Neural progenitor cell (in vitro differentiated cells): ENCODE data around the gene CADM1. TPM values are rescaled to one million over a fixed set of nuclear protein-coding genes. Genes with fewer than 3 reads are reported as not detected.

Experiments used
- DNase-seq: peaks from one replicate; pipeline ENCODE4 v3.0.0-alpha.2; 2016; ENCODE audit warnings: low spot score
- H2AFZ ChIP-seq: fragments of 200-600 bp; sonication (generic); replicated peaks from 2 replicates; pipeline ENCODE4 v1.6.1; 2016; ENCODE audit warnings: antibody characterized with exemption
- H3F3A ChIP-seq: fragments of 200-600 bp; sonication (generic); 2 replicates; pipeline ENCODE4 v1.6.1; 2016; ENCODE audit warnings: antibody characterized with exemption, low read depth
- H3K27ac ChIP-seq: fragments of 200-600 bp; sonication (generic); 2 replicates; pipeline ENCODE4 v1.5.1; 2016; ENCODE audit warnings: mild to moderate bottlenecking
- H3K27me3 ChIP-seq: fragments of 200-600 bp; sonication (generic); 2 replicates; pipeline ENCODE4 v1.6.1; 2016; ENCODE audit warnings: mild to moderate bottlenecking, moderate library complexity
- H3K36me3 ChIP-seq: fragments of 200-600 bp; sonication (generic); 2 replicates; pipeline ENCODE4 v1.5.1; 2016
- H3K4me1 ChIP-seq: fragments of 200-600 bp; sonication (generic); 2 replicates; pipeline ENCODE4 v1.6.1; 2016; ENCODE audit warnings: mixed run types
- H3K4me2 ChIP-seq: fragments of 200-600 bp; sonication (generic); 2 replicates; pipeline ENCODE4 v1.6.1; 2016
- H3K4me3 ChIP-seq: fragments of 200-600 bp; sonication (generic); 2 replicates; pipeline ENCODE4 v1.5.1; 2016
- H3K79me2 ChIP-seq: fragments of 200-600 bp; sonication (generic); 2 replicates; pipeline ENCODE4 v1.6.1; 2016; ENCODE audit warnings: low read depth
- H3K9ac ChIP-seq: fragments of 200-600 bp; sonication (generic); 2 replicates; pipeline ENCODE4 v1.6.1; 2016
- H3K9me3 ChIP-seq: fragments of 200-600 bp; sonication (generic); 2 replicates; pipeline ENCODE4 v1.5.1; 2016; ENCODE audit warnings: low read depth
- H4K20me1 ChIP-seq: fragments of 200-600 bp; sonication (generic); 2 replicates; pipeline ENCODE4 v1.6.1; 2016; ENCODE audit warnings: low read depth
- H3K27ac Mint-ChIP-seq: 3 replicates; pipeline ENCODE4 v1.8.0; 2021; ENCODE audit warnings: mixed read lengths
- H3K27me3 Mint-ChIP-seq: 2 replicates; pipeline ENCODE4 v1.8.0; 2022; ENCODE audit warnings: low read depth, mild to moderate bottlenecking, inconsistent platforms, moderate library complexity, mixed read lengths; ENCODE audit not compliant: insufficient read depth
- H3K36me3 Mint-ChIP-seq: 3 replicates; pipeline ENCODE4 v1.8.0; 2021; ENCODE audit warnings: mixed read lengths
- H3K4me1 Mint-ChIP-seq: 3 replicates; pipeline ENCODE4 v1.8.0; 2021; ENCODE audit warnings: mixed read lengths
- H3K4me3 Mint-ChIP-seq: 3 replicates; pipeline ENCODE4 v1.8.0; 2021; ENCODE audit warnings: mild to moderate bottlenecking, moderate library complexity, mixed read lengths
- H3K9me3 Mint-ChIP-seq: 3 replicates; pipeline ENCODE4 v1.8.0; 2020; ENCODE audit warnings: mixed read lengths
- CTCF ChIP-seq: fragments of 200-600 bp; sonication (generic); IDR thresholded peaks from 2 replicates; pipeline ENCODE4 v1.5.1; 2017; ENCODE audit warnings: antibody characterized with exemption, mild to moderate bottlenecking
- EZH2 ChIP-seq: fragments of 200-600 bp; sonication (generic); IDR thresholded peaks from 2 replicates; pipeline ENCODE4 v1.6.1; 2017; ENCODE audit warnings: antibody characterized with exemption, mild to moderate bottlenecking, moderate library complexity
- EZH2phosphoT487 ChIP-seq: fragments of 200-600 bp; sonication (generic); IDR thresholded peaks from 2 replicates; pipeline ENCODE4 v1.6.1; 2017; ENCODE audit warnings: antibody characterized with exemption
- total RNA-seq: library from RNA; depleted of rRNA; stranded (reverse); fragments of >200 nt; gene quantifications from 2 replicates; pipeline ENCODE4 v1.2.3, GENCODE V29; 2015; ENCODE audit warnings: low replicate concordance

CADM1 gene
- total RNA-seq, 1 donor from 2014 or later, result 123 TPM

DNA sequence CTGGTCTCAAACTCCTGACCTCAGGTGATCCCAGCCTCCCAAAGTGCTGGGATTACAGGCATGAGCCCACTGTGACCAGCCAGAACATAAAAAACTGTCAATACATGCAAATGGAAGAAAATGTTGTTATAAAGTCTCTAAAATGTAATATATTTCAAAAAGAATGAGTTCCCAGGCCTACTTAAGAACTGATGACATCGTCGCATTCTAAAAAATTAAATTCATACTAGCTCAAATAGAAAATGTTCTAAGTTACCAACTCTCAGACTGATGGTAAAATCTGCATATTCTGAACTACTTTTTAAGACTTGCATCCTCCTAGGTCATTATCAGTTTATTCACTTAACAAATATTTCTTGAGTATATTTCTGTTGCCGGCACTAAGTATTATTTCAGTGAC lies 163.3 kb downstream of the CADM1 start:
- H3F3A ChIP-seq, result peaks cover 19% of the 10 kb centered on the region
- no peak overlapping the region for H3K4me3 ChIP-seq
- Mint-ChIP-seq H3K4me3 (no peak overlapping the region), H3K9me3 (peaks cover 3% of the 10 kb centered on the region), H3K4me1 (peaks cover 30% of the 10 kb centered on the region), H3K36me3 (no peaks in the 10 kb centered on the region), H3K27me3 (no peaks in the 10 kb centered on the region), H3K27ac (no peak overlapping the region)
- no peak overlapping the region for H3K4me2 ChIP-seq
- peaks cover 4% of the 10 kb centered on the region for H3K79me2 ChIP-seq
- H3K9ac ChIP-seq, result no peak overlapping the region
- H3K27me3 ChIP-seq, result no peaks in the 10 kb centered on the region
- H4K20me1 ChIP-seq, result peaks cover 10% of the 10 kb centered on the region
- no peak for DNase-seq
- H3K4me1 ChIP-seq, result peaks cover 30% of the 10 kb centered on the region
- H2AFZ ChIP-seq, result no peak overlapping the region
- no peaks in the 10 kb centered on the region for H3K9me3 ChIP-seq
- H3K27ac ChIP-seq, result no peak overlapping the region
- no peaks in the 10 kb centered on the region for H3K36me3 ChIP-seq
- TF ChIP-seq CTCF (no peak), EZH2phosphoT487 (no peak), EZH2 (no peak)

DNA sequence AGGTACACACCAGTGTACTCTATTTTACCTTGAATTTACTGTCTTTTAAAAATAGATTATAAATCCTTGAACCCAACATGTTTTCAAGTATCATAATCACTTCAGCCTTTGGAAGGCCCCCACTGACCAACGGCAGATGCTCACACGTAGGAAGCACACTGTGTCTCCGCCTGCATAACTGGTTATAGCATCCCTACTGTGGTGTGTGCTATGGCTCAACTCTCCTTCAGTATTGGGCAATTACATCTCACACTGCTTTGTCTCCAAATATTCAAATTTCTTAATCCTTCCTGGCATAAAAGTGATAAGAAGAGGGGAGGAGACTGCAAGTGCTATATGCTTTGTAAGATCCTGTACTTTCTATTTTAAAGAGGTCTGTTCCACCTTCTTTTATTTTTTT lies 165.7 kb downstream of the CADM1 start:
- Histone ChIP-seq H3K36me3 (no peaks in the 10 kb centered on the region), H3K27me3 (no peaks in the 10 kb centered on the region), H4K20me1 (peaks cover 7% of the 10 kb centered on the region), H3K4me1 (peaks cover 14% of the 10 kb centered on the region), H3K27ac (no peak overlapping the region), H3K9me3 (no peaks in the 10 kb centered on the region), H3K79me2 (peaks cover under 1% of the 10 kb centered on the region), H3K4me2 (no peak overlapping the region), H3K4me3 (no peak overlapping the region), H2AFZ (no peak overlapping the region), H3K9ac (no peak overlapping the region), H3F3A (peaks cover 7% of the 10 kb centered on the region)
- Mint-ChIP-seq H3K4me1 (peaks cover 17% of the 10 kb centered on the region), H3K27ac (no peak overlapping the region), H3K4me3 (no peak overlapping the region), H3K36me3 (no peaks in the 10 kb centered on the region), H3K9me3 (peaks cover 3% of the 10 kb centered on the region), H3K27me3 (no peaks in the 10 kb centered on the region)
- TF ChIP-seq EZH2 (no peak), CTCF (no peak), EZH2phosphoT487 (no peak)
- no peak for DNase-seq

DNA sequence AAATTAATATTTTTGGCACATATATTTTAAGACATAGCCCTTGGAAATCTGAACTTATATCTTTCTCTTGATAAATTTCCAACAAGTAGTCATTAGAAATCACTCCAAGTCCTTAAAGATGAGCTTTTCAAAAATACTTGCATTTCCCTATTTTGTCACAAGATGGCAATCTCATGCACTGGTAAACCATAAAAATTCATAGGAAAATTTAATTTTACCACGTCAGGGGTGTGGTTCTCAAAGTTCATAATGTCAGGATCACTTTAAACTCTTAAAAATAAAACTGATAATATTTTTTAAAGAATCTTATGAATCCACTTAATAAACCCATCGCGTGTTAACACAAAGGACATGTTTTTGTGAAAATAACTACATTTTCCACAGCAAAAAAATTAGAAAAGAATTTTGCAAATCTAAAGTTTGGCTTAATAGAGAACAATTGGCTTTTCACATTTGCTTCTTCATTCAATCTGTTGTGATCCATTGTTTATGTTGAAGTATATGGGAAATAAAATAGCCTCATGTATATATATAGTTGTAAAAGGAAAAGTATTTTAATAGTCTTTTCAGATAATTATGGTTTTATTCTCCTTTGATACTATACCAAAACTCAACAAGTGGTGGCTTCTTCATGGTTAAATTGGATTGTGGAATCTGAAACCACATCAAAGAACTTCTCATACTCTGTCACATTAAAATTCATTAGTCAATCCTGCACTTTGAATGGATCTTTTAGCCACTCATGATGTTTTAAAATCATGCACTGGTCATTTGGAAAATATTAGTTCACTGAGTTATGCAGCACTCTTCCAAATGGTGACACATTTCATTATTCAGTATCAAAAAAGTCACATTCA lies 169.1 kb downstream of the CADM1 start:
- TF ChIP-seq CTCF (peak; percentile 87), EZH2phosphoT487 (no peak)
- DNase-seq, result peak; percentile 23
- no peaks in the 10 kb centered on the region for H3K36me3 Mint-ChIP-seq
- no peaks in the 10 kb centered on the region for H3K27me3 Mint-ChIP-seq
- H3K9me3 ChIP-seq, result no peaks in the 10 kb centered on the region
- H3K27ac ChIP-seq, result no peak overlapping the region
- H3K4me2 ChIP-seq, result no peak overlapping the region
- H4K20me1 ChIP-seq, result peaks cover 7% of the 10 kb centered on the region
- no peak overlapping the region for H2AFZ ChIP-seq
- H3K9ac ChIP-seq, result no peak overlapping the region
- H3K4me3 Mint-ChIP-seq, result no peak overlapping the region
- H3F3A ChIP-seq, result peaks cover 7% of the 10 kb centered on the region
- H3K9me3 Mint-ChIP-seq, result peaks cover 3% of the 10 kb centered on the region
- no peaks in the 10 kb centered on the region for H3K27me3 ChIP-seq
- H3K27ac Mint-ChIP-seq, result no peak overlapping the region
- peaks cover 17% of the 10 kb centered on the region for H3K4me1 Mint-ChIP-seq
- H3K36me3 ChIP-seq, result no peaks in the 10 kb centered on the region
- H3K4me3 ChIP-seq, result no peak overlapping the region
- peaks cover 25% of the 10 kb centered on the region for H3K4me1 ChIP-seq
- no peaks in the 10 kb centered on the region for H3K79me2 ChIP-seq
